HG03135 (cell line): ENCODE data around the gene CRADD.
"Not testable (repeated sequence)": the region's sequence is repeated elsewhere in the genome, so short reads cannot be mapped to it uniquely, and the experiment has no call there.

Source experiments
- ATAC-seq: cut with Tn5 transposase; IDR thresholded peaks from one replicate; pipeline ENCODE4 v1.9.1; 2021; ENCODE audit warnings: mild to moderate bottlenecking, moderate library complexity; ENCODE audit not compliant: unreplicated experiment

CRADD gene

GRCh38 chr12:93677195-93678064 is at the start of gene CRADD:
CRADD (plus strand) TSS chr12:93677375.
- peak; percentile 96 for ATAC-seq

GRCh38 chr12:93632383-93632782 is 44.8 kb upstream of the CRADD start:
- ATAC-seq: no peak

- no peak for ATAC-seq
Observed at GRCh38 chr12:93634416-93634815, 42.8 kb upstream of the CRADD start.

GRCh38 chr12:93636708-93637107 is 40.5 kb upstream of the CRADD start:
- no peak for ATAC-seq

GRCh38 chr12:93638095-93638494 is 39.1 kb upstream of the CRADD start:
- no peak for ATAC-seq

- no peak for ATAC-seq
Observed at GRCh38 chr12:93638954-93639353, 38.2 kb upstream of the CRADD start.

GRCh38 chr12:93639406-93639805 is 37.8 kb upstream of the CRADD start:
- no peak for ATAC-seq

- not testable (repeated sequence) for ATAC-seq
Observed at GRCh38 chr12:93641380-93641779, 35.8 kb upstream of the CRADD start.

- ATAC-seq: no peak
Observed at GRCh38 chr12:93642751-93643150, 34.4 kb upstream of the CRADD start.

GRCh38 chr12:93645702-93646101 is 31.5 kb upstream of the CRADD start:
- no peak for ATAC-seq

- ATAC-seq: no peak
Observed at GRCh38 chr12:93650626-93651025, 26.5 kb upstream of the CRADD start.

GRCh38 chr12:93653079-93653478 is 24.1 kb upstream of the CRADD start:
- ATAC-seq: peak; percentile 75

GRCh38 chr12:93653712-93654111 is 23.5 kb upstream of the CRADD start:
- no peak for ATAC-seq

- no peak for ATAC-seq
Observed at GRCh38 chr12:93654421-93654820, 22.8 kb upstream of the CRADD start.

GRCh38 chr12:93657071-93657470 is 20.1 kb upstream of the CRADD start:
- no peak for ATAC-seq

- ATAC-seq: no peak
Observed at GRCh38 chr12:93661021-93661420, 16.2 kb upstream of the CRADD start.

- ATAC-seq: no peak
Observed at GRCh38 chr12:93663006-93663728, 14.0 kb upstream of the CRADD start.

- no peak for ATAC-seq
Observed at GRCh38 chr12:93663729-93664084, 13.5 kb upstream of the CRADD start.

GRCh38 chr12:93664573-93665138 is 12.5 kb upstream of the CRADD start:
- ATAC-seq: no peak

- ATAC-seq: no peak
Observed at GRCh38 chr12:93667672-93668071, 9.5 kb upstream of the CRADD start.

GRCh38 chr12:93668919-93669418 is 8.2 kb upstream of the CRADD start:
- ATAC-seq: peak; percentile 81

- no peak for ATAC-seq
Observed at GRCh38 chr12:93669452-93669851, 7.7 kb upstream of the CRADD start.
